ENCODE measurements around the gene EID1. TPM values are rescaled to one million over a fixed set of nuclear protein-coding genes. Genes with fewer than 3 reads are reported as not detected.
"Not testable (repeated sequence)": the region's sequence is repeated elsewhere in the genome, so short reads cannot be mapped to it uniquely, and the experiment has no call there.

EID1 gene
- total RNA-seq, 1 donor from 2014 or later, result 133 TPM

- Mint-ChIP-seq H3K27ac (no peak overlapping the region), H3K36me3 (ENCODE audit: insufficient read depth) (no peaks in the 10 kb centered on the region), H3K4me1 (ENCODE audit: low read depth) (no peaks in the 10 kb centered on the region), H3K27me3 (no peaks in the 10 kb centered on the region), H3K9me3 (ENCODE audit: low read depth) (peaks cover 5% of the 10 kb centered on the region), H3K4me3 (ENCODE audit: low read depth) (no peak overlapping the region)
- DNase-seq (ENCODE audit: low spot score, unreplicated experiment), result no peak
- TF ChIP-seq CTCF (IDR thresholded peaks at IDR 0.05; ENCODE audit: unreplicated experiment), result no peak
Measured at GRCh38 chr15:48834756-48835155, 43.2 kb upstream of the EID1 start.

- Mint-ChIP-seq H3K27ac (no peak overlapping the region), H3K4me3 (ENCODE audit: low read depth) (no peak overlapping the region), H3K4me1 (ENCODE audit: low read depth) (no peaks in the 10 kb centered on the region), H3K36me3 (ENCODE audit: insufficient read depth) (no peaks in the 10 kb centered on the region), H3K27me3 (no peaks in the 10 kb centered on the region), H3K9me3 (ENCODE audit: low read depth) (peaks cover 7% of the 10 kb centered on the region)
- DNase-seq (ENCODE audit: low spot score, unreplicated experiment), result no peak
- no peak for TF ChIP-seq CTCF (IDR thresholded peaks at IDR 0.05; ENCODE audit: unreplicated experiment)
Measured at GRCh38 chr15:48842501-48842900, 35.4 kb upstream of the EID1 start.

GRCh38 chr15:48845123-48845522 lies 32.8 kb upstream of the EID1 start:
- Mint-ChIP-seq H3K4me3 (ENCODE audit: low read depth) (no peak overlapping the region), H3K4me1 (ENCODE audit: low read depth) (no peaks in the 10 kb centered on the region), H3K27ac (no peak overlapping the region), H3K36me3 (ENCODE audit: insufficient read depth) (no peaks in the 10 kb centered on the region), H3K27me3 (no peaks in the 10 kb centered on the region), H3K9me3 (ENCODE audit: low read depth) (peaks cover 7% of the 10 kb centered on the region)
- no peak for DNase-seq (ENCODE audit: low spot score, unreplicated experiment)
- TF ChIP-seq CTCF (IDR thresholded peaks at IDR 0.05; ENCODE audit: unreplicated experiment), result no peak

GRCh38 chr15:48850648-48851047 lies 27.3 kb upstream of the EID1 start:
- peaks cover 3% of the 10 kb centered on the region for H3K4me1 Mint-ChIP-seq (ENCODE audit: low read depth)
- H3K4me3 Mint-ChIP-seq (ENCODE audit: low read depth), result no peak overlapping the region
- TF ChIP-seq CTCF (IDR thresholded peaks at IDR 0.05; ENCODE audit: unreplicated experiment), result no peak
- H3K36me3 Mint-ChIP-seq (ENCODE audit: insufficient read depth), result no peaks in the 10 kb centered on the region
- H3K27me3 Mint-ChIP-seq, result no peaks in the 10 kb centered on the region
- H3K9me3 Mint-ChIP-seq (ENCODE audit: low read depth), result peaks cover 3% of the 10 kb centered on the region
- no peak overlapping the region for H3K27ac Mint-ChIP-seq
- no peak for DNase-seq (ENCODE audit: low spot score, unreplicated experiment)

GRCh38 chr15:48851956-48852355 lies 26.0 kb upstream of the EID1 start:
- no peaks in the 10 kb centered on the region for H3K36me3 Mint-ChIP-seq (ENCODE audit: insufficient read depth)
- no peak for TF ChIP-seq CTCF (IDR thresholded peaks at IDR 0.05; ENCODE audit: unreplicated experiment)
- H3K27ac Mint-ChIP-seq, result no peak overlapping the region
- no peaks in the 10 kb centered on the region for H3K27me3 Mint-ChIP-seq
- H3K9me3 Mint-ChIP-seq (ENCODE audit: low read depth), result peaks cover 3% of the 10 kb centered on the region
- no peak overlapping the region for H3K4me3 Mint-ChIP-seq (ENCODE audit: low read depth)
- DNase-seq (ENCODE audit: low spot score, unreplicated experiment), result no peak
- H3K4me1 Mint-ChIP-seq (ENCODE audit: low read depth), result peaks cover 6% of the 10 kb centered on the region

- not testable (repeated sequence) for DNase-seq (ENCODE audit: low spot score, unreplicated experiment); H3K27me3 Mint-ChIP-seq; H3K4me1 Mint-ChIP-seq (ENCODE audit: low read depth); H3K4me3 Mint-ChIP-seq (ENCODE audit: low read depth); H3K36me3 Mint-ChIP-seq (ENCODE audit: insufficient read depth); H3K9me3 Mint-ChIP-seq (ENCODE audit: low read depth); H3K27ac Mint-ChIP-seq
Measured at GRCh38 chr15:48854434-48854833, 23.5 kb upstream of the EID1 start.
